Measurements from ENCODE around the gene UTP15. TPM values are rescaled to one million over a fixed set of nuclear protein-coding genes. Genes with fewer than 3 reads are reported as not detected.

UTP15 gene
- total RNA-seq, 4 donors from 2014 or later, result 12.8 to 31.7 (median 24.1) TPM

DNA sequence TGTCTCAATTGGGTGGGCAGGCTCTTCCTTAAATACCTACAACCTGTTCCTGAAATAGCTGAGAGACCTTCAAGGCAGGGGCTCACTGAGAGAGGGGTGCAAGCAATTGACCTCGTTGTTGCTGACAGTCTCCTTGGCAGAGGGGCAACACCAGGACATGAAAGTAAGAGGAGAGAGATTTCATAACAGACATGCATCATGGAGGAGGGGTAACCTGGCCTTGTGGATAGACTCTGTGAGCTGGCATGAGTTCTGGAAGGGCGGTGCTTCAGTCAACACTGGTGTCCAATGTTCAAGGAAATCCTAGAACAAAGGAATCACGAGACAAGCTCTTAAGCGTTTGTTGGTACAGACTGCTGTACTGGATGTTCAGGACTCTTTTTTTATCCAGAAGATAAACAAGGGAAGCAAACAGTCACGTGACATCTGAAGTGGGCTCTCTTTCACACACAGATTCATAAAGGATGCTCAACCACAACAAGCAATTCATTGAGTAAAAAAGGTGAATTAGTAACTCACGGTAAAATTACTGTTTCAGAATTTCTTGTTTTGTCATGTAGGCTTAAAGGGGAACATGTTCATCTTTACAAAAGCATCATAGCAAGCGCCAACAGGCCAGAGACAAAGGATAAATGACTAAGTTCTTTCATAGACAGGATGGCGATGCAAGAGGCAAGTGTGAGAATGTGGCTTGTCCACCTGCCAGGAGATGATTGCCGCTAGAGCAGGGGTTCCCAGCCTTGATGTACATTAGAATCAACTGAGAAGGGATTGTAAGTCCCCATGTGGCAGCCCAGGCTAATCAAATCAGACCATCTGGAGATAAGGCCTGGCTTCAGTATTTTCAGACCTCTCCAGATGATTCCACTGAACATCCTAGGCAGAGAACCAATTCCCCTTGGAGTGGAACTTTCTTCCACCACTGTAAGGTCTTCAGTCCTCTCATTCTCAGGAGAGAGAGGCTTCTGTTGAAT lies 20.8 kb upstream of the UTP15 start:
- TF ChIP-seq, protein P1, sequence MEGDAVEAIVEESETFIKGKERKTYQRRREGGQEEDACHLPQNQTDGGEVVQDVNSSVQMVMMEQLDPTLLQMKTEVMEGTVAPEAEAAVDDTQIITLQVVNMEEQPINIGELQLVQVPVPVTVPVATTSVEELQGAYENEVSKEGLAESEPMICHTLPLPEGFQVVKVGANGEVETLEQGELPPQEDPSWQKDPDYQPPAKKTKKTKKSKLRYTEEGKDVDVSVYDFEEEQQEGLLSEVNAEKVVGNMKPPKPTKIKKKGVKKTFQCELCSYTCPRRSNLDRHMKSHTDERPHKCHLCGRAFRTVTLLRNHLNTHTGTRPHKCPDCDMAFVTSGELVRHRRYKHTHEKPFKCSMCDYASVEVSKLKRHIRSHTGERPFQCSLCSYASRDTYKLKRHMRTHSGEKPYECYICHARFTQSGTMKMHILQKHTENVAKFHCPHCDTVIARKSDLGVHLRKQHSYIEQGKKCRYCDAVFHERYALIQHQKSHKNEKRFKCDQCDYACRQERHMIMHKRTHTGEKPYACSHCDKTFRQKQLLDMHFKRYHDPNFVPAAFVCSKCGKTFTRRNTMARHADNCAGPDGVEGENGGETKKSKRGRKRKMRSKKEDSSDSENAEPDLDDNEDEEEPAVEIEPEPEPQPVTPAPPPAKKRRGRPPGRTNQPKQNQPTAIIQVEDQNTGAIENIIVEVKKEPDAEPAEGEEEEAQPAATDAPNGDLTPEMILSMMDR (IDR thresholded peaks at IDR 0.05), result no peak
- TF ChIP-seq POLR2A (IDR thresholded peaks at IDR 0.05), result no peak
- no peak overlapping the region for H3K4me3 ChIP-seq
- peaks cover 11 to 50% (median 25%) of the 10 kb centered on the region in 3 donors for H3K4me1 ChIP-seq
- no peaks in the 10 kb centered on the region for H3K36me3 ChIP-seq
- no peaks in the 10 kb centered on the region for H3K27me3 ChIP-seq
- DNase-seq, result no peak
- peak overlapping the region; percentile 16 to 65 (median 40) for H3K27ac ChIP-seq
- 33 to 34% methylated on average over 8 to 9 of the region's 9 CpGs for WGBS, 2 donors
- H3K9me3 ChIP-seq, result no peaks in the 10 kb centered on the region
- intact Hi-C loops (cut with DNase I), result no loop called here

DNA sequence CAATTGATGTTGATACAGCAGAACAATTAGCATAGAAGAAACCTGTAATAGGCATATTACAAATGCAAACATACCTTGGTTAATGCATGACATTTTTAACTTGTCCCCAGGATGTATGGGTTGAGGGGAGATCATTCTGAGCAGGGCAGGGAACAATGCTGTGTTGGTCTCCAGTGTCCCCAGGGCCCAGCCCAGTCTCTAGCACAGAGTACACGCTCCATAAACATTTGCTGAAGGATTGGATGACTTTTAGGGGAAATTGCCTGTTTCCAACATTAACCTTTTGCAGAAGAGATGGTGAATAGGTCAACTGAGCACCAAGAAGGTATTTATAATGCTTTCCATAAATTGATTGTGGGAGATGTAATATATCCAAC lies 20.2 kb upstream of the UTP15 start:
- H3K4me3 ChIP-seq, result no peak overlapping the region
- TF ChIP-seq, protein P1 (IDR thresholded peaks at IDR 0.05), result no peak
- no peak for TF ChIP-seq POLR2A (IDR thresholded peaks at IDR 0.05)
- H3K4me1 ChIP-seq, result peaks cover 11 to 43% (median 25%) of the 10 kb centered on the region in 3 donors
- H3K9me3 ChIP-seq, result no peaks in the 10 kb centered on the region
- intact Hi-C loops (cut with DNase I), result no loop called here
- DNase-seq, result no peak
- peak overlapping the region in 2 of 4 donors; percentile 7 to 65 for H3K27ac ChIP-seq
- H3K36me3 ChIP-seq, result no peaks in the 10 kb centered on the region
- 63 to 75% methylated on average over 1 of the region's 1 CpG for WGBS, 2 donors
- H3K27me3 ChIP-seq, result no peaks in the 10 kb centered on the region

DNA sequence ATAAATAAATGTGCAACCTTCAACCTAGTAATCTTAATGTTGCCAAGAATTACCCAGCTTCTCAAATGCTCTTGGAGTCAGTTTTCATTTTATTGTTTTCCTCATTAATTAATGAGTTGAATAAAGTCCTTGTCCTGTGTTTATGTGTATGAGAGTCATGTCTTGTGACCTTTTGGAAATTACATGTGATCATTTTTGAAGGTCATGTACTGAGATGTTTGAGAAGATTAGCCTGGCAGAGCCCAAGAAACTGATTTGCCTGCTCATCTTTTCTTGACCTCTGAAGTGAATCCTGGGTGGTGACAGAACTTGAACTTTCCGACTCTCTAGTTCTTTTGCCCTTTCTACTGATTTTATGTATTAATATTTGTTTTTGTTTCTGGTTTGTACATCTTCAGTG lies 15.5 kb upstream of the UTP15 start:
- 77 to 90% methylated on average over 1 of the region's 1 CpG for WGBS, 2 donors

DNA sequence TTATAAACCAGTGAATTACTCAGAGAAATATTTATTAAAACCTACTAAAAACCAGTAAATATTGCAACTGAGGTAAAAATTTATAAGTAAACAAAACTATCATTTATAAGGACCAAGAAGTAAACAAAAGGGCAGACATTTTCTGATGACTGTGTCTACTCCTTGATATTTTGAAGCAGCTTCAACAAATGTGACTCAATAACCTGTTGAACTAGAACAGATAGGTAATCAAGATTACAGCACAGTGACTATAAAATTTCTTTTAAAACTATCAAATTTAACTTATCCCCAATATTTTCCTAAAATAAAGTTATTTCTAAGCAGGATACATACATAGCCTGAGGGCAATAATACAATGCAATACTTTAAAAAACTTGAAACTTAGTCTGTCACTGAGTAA lies 12.9 kb upstream of the UTP15 start:
- Histone ChIP-seq H3K27me3 (no peaks in the 10 kb centered on the region), H3K36me3 (peaks cover 8 to 64% (median 20%) of the 10 kb centered on the region in 3 donors), H3K27ac (no peak overlapping the region), H3K4me3 (no peak overlapping the region), H3K4me1 (no peaks in the 10 kb centered on the region), H3K9me3 (no peaks in the 10 kb centered on the region)
- no peak for DNase-seq
- no peak for TF ChIP-seq POLR2A (IDR thresholded peaks at IDR 0.05)
- TF ChIP-seq, protein P1 (IDR thresholded peaks at IDR 0.05), result no peak
- intact Hi-C loops (cut with DNase I), result no loop called here

More for the DNA sequence above, 15.5 kb upstream of the UTP15 start:
- H3K27me3 ChIP-seq, result no peaks in the 10 kb centered on the region
- no peak overlapping the region for H3K27ac ChIP-seq
- H3K36me3 ChIP-seq, result peaks cover 8 to 37% (median 11%) of the 10 kb centered on the region in 3 donors
- no peak for DNase-seq
- no peaks in the 10 kb centered on the region for H3K9me3 ChIP-seq
- no peak overlapping the region for H3K4me3 ChIP-seq
- TF ChIP-seq, protein P1 (IDR thresholded peaks at IDR 0.05), result no peak
- TF ChIP-seq POLR2A (IDR thresholded peaks at IDR 0.05), result no peak
- H3K4me1 ChIP-seq, result peaks cover 0 to 5% (median under 1%) of the 10 kb centered on the region in 3 donors
- intact Hi-C loops (cut with DNase I), result no loop called here

DNA sequence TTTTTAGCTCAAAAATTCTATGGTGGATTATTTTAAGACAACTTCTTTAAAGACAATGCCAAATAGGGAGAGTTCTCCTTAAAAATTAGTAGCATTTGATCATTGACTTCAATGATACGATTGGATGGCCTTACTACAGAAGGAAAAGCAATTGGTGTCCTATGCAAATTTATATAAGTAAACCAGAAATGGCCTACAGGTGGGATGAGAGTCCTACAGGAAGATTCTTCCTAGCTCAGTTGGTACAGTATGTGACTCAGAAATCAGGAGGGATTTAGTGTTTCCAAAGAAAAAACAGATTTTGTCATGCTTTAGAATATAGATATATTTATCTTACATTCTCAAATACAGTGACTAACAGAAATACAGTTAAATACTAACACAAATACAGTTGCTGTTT lies 6.6 kb upstream of the UTP15 start:
- Histone ChIP-seq H3K27me3 (no peaks in the 10 kb centered on the region), H3K4me1 (peaks cover 0 to 15% (median 9%) of the 10 kb centered on the region in 3 donors), H3K27ac (no peak overlapping the region), H3K9me3 (no peaks in the 10 kb centered on the region), H3K36me3 (peaks cover 1 to 88% (median 35%) of the 10 kb centered on the region in 3 donors), H3K4me3 (no peak overlapping the region)
- intact Hi-C loops (cut with DNase I), result no loop called here
- no peak for TF ChIP-seq POLR2A (IDR thresholded peaks at IDR 0.05)
- TF ChIP-seq, protein P1 (IDR thresholded peaks at IDR 0.05), result peak in 1 of 6 experiments; percentile 18
- WGBS, 2 donors, result 76 to 85% methylated on average over 1 of the region's 1 CpG
- DNase-seq, result no peak

Measured in esophagus squamous epithelium (tissue), 5 donors.